Panc1 (cell line): ENCODE data around the gene UPF1. TPM values are rescaled to one million over a fixed set of nuclear protein-coding genes. Genes with fewer than 3 reads are reported as not detected.
A peak's percentile ranks its signal among the peaks of the same experiment; 100 is the strongest.

ENCODE experiments used
- ATAC-seq: fragments of 200-7000 bp; cut with Tn5 transposase; 2 replicates; pipeline ENCODE4 v1.9.1; 2020; ENCODE audit warnings: mild to moderate bottlenecking, moderate library complexity
- BruUV-seq: library from RNA; stranded (reverse); fragments of 400-500 nt; replicated peaks from 2 replicates; lab custom pipeline; 2021; lab: Mats Ljungman, UMichigan
- CTCF ChIA-PET: fragments of 300-600 bp; sonication (Branson Sonifier 250); formaldehyde crosslinking; loops from one replicate; lab custom pipeline; 2022; ENCODE audit warnings: antibody characterized with exemption; lab: Charles Lee
- POLR2A ChIA-PET: fragments of 300-600 bp; sonication (Branson Sonifier 250); formaldehyde crosslinking; loops from one replicate; lab custom pipeline; 2022; ENCODE audit warnings: antibody characterized with exemption; lab: Charles Lee
- DNase-seq: peaks from one replicate; pipeline ENCODE4 v3.0.0-alpha.2; 2010; ENCODE audit warnings: low read depth, low spot score
- H3K27ac ChIP-seq: 2 replicates; pipeline ENCODE4 v1.5.1; 2011; ENCODE audit warnings: mild to moderate bottlenecking, low read length, inconsistent platforms
- H3K27me3 ChIP-seq: fragments of 200-500 bp; sonication (Bioruptor generic); 2 replicates; pipeline ENCODE4 v1.6.0; 2014; ENCODE audit warnings: low read length, inconsistent platforms; ENCODE audit not compliant: control insufficient read depth, insufficient read depth
- H3K36me3 ChIP-seq: fragments of 200-500 bp; sonication (Bioruptor generic); 2 replicates; pipeline ENCODE4 v1.5.1; 2014; ENCODE audit warnings: inconsistent platforms, mild to moderate bottlenecking, low read length, moderate library complexity; ENCODE audit not compliant: control insufficient read depth, insufficient read depth
- H3K4me1 ChIP-seq: 2 replicates; pipeline ENCODE4 v1.5.1; 2011; ENCODE audit warnings: inconsistent platforms, mild to moderate bottlenecking, low read length, moderate library complexity; ENCODE audit not compliant: control insufficient read depth, insufficient read depth
- H3K4me3 ChIP-seq, 2 experiments: 2 replicates each; pipeline ENCODE4 v1.5.1; 2011 to 2012; ENCODE audit warnings: low read depth in 2 of 2, low read length in 2 of 2, mild to moderate bottlenecking in 2 of 2, inconsistent platforms in 1 of 2, moderate library complexity in 1 of 2
- H3K9me3 ChIP-seq: fragments of 200-500 bp; sonication (Bioruptor generic); 2 replicates; pipeline ENCODE4 v1.5.1; 2014; ENCODE audit warnings: low read depth, mild to moderate bottlenecking, inconsistent platforms, low read length, moderate library complexity; ENCODE audit not compliant: control insufficient read depth, insufficient read depth
- POLR2AphosphoS5 ChIP-seq: IDR thresholded peaks from 2 replicates; pipeline ENCODE4 v1.6.1; 2012; ENCODE audit warnings: mild to moderate bottlenecking, low read depth, low read length, moderate library complexity
- SIN3A ChIP-seq: IDR thresholded peaks from 2 replicates; pipeline ENCODE4 v1.6.1; 2012; ENCODE audit warnings: low read depth, mild to moderate bottlenecking, low read length, moderate library complexity, borderline replicate concordance; ENCODE audit not compliant: insufficient read depth
- TCF7L2 ChIP-seq: IDR thresholded peaks from 2 replicates; pipeline ENCODE4 v1.6.1; 2011; ENCODE audit warnings: mild to moderate bottlenecking, low read depth, low read length, inconsistent platforms
- in situ Hi-C: cut with HindIII; loops from 2 replicates; pipeline ENCODE4 v1.10.0; 2016; ENCODE audit warnings: low sequenced_read_pairs, low pct_unique_long_range_greater_than_20kb
- intact Hi-C: fragments of 100-400 bp; cut with micrococcal nuclease; formaldehyde crosslinking; loops from one replicate; pipeline ENCODE4 v1.10.0; 2022; ENCODE audit not compliant: unreplicated experiment
- total RNA-seq: library from RNA; stranded (reverse); gene quantifications from one replicate; pipeline ENCODE4 v1.2.1, GENCODE V29; 2021; ENCODE audit not compliant: unreplicated experiment
- TF ChIP-seq, protein P1 (sequence below): fragments of 450-650 bp; IDR thresholded peaks from 2 replicates; pipeline ENCODE4 v1.5.1; 2017; ENCODE audit warnings: mild to moderate bottlenecking
- TF ChIP-seq, protein P2 (sequence below), 2 experiments: IDR thresholded peaks; 2 replicates each; pipeline ENCODE4 v1.6.1; 2011 to 2012; ENCODE audit warnings: low read depth in 2 of 2, control low read depth in 1 of 2, low read length in 1 of 2, mild to moderate bottlenecking in 1 of 2, moderate library complexity in 1 of 2; ENCODE audit not compliant: insufficient read depth in 1 of 2

Gene UPF1
- total RNA-seq, 1 experiment from 2014 or later = 62.2 TPM

DNA sequence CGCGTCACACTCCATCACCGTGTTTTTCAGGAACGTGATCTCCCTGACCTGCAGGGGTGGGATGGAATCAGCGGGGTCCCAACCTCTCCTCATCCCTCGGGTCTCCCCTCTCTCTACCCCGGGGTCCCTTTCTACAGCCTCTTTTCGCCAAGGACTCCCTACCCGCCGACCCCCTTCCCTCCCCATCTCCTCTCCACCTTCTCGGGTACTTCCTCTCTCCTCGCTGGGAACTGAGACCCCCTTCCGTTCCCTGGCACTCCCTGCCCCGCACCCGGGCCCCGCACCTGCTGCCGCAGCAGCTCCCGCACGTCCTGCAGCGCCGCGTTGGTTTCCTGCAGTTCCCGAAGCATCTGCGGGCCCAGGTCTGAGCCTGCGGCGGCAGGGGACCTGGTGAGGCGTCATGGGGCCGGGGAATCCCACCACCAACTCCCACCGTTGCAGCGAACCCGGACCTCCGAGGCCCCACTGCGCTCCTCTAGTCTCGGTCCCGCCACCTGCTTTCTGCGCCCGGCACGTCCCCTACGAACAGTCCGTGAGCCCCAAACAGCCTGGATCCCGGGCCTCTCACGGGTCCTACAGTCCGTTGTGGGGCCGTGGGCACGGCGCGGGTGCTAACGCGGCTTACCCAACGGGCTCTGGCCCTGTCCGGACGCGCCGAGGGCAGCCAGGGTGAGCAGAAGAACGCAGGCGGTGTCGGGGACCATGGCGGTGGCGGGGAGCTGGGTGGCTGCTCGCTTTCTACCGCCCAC lies 41.0 kb upstream of the UPF1 start, which contains the start of gene COMP:
COMP (minus strand) TSS at position 740 of the 749 bp plus-strand sequence; CDS start at position 704, 36 bp downstream.
- no peaks in the 10 kb centered on the region for H3K4me1 ChIP-seq
- H3K9me3 ChIP-seq = no peaks in the 10 kb centered on the region
- peak within 1 kb of the TSS; percentile 32 to 48 for H3K4me3 ChIP-seq
- in situ Hi-C loops (no loop called here), intact Hi-C loops (no loop called here)
- BruUV-seq = no TSS peak
- H3K27ac ChIP-seq = no peak within 1 kb of the TSS
- ChIA-PET CTCF (interaction anchor here (0.6 kb wide), 1 partner anchor 72 kb away, joined by 3 read pairs; no protein-coding TSS in a partner anchor), POLR2A (no interaction called here)
- TF ChIP-seq, protein P1, sequence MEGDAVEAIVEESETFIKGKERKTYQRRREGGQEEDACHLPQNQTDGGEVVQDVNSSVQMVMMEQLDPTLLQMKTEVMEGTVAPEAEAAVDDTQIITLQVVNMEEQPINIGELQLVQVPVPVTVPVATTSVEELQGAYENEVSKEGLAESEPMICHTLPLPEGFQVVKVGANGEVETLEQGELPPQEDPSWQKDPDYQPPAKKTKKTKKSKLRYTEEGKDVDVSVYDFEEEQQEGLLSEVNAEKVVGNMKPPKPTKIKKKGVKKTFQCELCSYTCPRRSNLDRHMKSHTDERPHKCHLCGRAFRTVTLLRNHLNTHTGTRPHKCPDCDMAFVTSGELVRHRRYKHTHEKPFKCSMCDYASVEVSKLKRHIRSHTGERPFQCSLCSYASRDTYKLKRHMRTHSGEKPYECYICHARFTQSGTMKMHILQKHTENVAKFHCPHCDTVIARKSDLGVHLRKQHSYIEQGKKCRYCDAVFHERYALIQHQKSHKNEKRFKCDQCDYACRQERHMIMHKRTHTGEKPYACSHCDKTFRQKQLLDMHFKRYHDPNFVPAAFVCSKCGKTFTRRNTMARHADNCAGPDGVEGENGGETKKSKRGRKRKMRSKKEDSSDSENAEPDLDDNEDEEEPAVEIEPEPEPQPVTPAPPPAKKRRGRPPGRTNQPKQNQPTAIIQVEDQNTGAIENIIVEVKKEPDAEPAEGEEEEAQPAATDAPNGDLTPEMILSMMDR = no peak
- TF ChIP-seq, protein P2, sequence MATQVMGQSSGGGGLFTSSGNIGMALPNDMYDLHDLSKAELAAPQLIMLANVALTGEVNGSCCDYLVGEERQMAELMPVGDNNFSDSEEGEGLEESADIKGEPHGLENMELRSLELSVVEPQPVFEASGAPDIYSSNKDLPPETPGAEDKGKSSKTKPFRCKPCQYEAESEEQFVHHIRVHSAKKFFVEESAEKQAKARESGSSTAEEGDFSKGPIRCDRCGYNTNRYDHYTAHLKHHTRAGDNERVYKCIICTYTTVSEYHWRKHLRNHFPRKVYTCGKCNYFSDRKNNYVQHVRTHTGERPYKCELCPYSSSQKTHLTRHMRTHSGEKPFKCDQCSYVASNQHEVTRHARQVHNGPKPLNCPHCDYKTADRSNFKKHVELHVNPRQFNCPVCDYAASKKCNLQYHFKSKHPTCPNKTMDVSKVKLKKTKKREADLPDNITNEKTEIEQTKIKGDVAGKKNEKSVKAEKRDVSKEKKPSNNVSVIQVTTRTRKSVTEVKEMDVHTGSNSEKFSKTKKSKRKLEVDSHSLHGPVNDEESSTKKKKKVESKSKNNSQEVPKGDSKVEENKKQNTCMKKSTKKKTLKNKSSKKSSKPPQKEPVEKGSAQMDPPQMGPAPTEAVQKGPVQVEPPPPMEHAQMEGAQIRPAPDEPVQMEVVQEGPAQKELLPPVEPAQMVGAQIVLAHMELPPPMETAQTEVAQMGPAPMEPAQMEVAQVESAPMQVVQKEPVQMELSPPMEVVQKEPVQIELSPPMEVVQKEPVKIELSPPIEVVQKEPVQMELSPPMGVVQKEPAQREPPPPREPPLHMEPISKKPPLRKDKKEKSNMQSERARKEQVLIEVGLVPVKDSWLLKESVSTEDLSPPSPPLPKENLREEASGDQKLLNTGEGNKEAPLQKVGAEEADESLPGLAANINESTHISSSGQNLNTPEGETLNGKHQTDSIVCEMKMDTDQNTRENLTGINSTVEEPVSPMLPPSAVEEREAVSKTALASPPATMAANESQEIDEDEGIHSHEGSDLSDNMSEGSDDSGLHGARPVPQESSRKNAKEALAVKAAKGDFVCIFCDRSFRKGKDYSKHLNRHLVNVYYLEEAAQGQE (IDR thresholded peaks at IDR 0.05; ENCODE audit: insufficient read depth in 1 of 2, low read depth in 2 of 2, low read length in 1 of 2) = no peak
- no peak for TF ChIP-seq POLR2AphosphoS5
- TF ChIP-seq SIN3A = no peak
- no peak for TF ChIP-seq TCF7L2
- DNase-seq (no peak), ATAC-seq (no peak)
- H3K36me3 ChIP-seq = no peaks in the 10 kb centered on the region
- H3K27me3 ChIP-seq = no peaks in the 10 kb centered on the region; the same call in 1 of the 2 replicates

DNA sequence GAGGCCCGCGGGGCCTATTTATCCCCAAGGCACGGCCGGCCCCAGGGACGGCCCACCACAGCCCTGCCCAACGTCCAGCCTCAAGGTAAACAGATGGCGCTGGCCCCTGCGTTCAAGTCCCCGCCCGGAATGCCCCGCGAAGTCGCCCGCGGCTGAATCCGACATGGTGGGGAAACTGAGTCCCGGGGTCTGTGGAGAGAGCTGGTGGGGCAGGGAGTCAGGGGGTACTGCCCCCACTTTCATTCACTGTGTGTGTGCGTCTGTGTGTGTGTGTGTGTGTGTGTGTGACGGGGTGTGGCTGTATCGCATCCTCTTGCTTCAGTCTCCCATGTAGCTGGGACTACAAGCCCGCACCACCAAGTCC lies 40.5 kb upstream of the UPF1 start:
- no peaks in the 10 kb centered on the region for H3K36me3 ChIP-seq
- peak overlapping the region in 1 of 2 experiments; percentile 7; a peak in 1 of 4 replicates for H3K4me3 ChIP-seq
- in situ Hi-C loops (no loop called here), intact Hi-C loops (no loop called here)
- POLR2A ChIA-PET = interaction anchor here (0.6 kb wide), 1 partner anchor 25 kb away, joined by 3 read pairs; no protein-coding TSS in a partner anchor
- TF ChIP-seq, protein P1 = no peak
- TF ChIP-seq, protein P2 (IDR thresholded peaks at IDR 0.05; ENCODE audit: insufficient read depth in 1 of 2, low read depth in 2 of 2, low read length in 1 of 2) = no peak
- TF ChIP-seq TCF7L2 (no peak), POLR2AphosphoS5 (no peak), SIN3A (no peak)
- no peaks in the 10 kb centered on the region; the same call in 1 of the 2 replicates for H3K27me3 ChIP-seq
- ATAC-seq = no peak
- H3K27ac ChIP-seq = no peak overlapping the region
- H3K4me1 ChIP-seq = no peaks in the 10 kb centered on the region
- no peaks in the 10 kb centered on the region for H3K9me3 ChIP-seq
- DNase-seq = no peak
- CTCF ChIA-PET = interaction anchor here (0.6 kb wide), 2 partner anchors 71 to 1210 kb away, joined by 3 read pairs; no protein-coding TSS in a partner anchor
- BruUV-seq = no TSS peak
